Activated CD8-positive, alpha-beta T cell treated with anti-CD3 and anti-CD28 coated beads, Interleukin-2, amount 10 ng/mL, durations not matched to agents 7 days and 5 days (primary cell): ENCODE measurements around the gene NTM. TPM values are rescaled to one million over a fixed set of nuclear protein-coding genes. Genes with fewer than 3 reads are reported as not detected.

Source experiments
- ATAC-seq: fragments of 150-1000 bp; cut with Tn5 transposase; one replicate; pipeline ENCODE4 v1.10.0; 2021; ENCODE audit warnings: moderate library complexity
- CTCF ChIA-PET: fragments of 350-600 bp; sonication (Branson Sonifier 250); formaldehyde crosslinking; loops from one replicate; lab custom pipeline; 2021; ENCODE audit warnings: antibody characterized with exemption; lab: Charles Lee
- POLR2A ChIA-PET: fragments of 350-600 bp; sonication (Branson Sonifier 250); formaldehyde crosslinking; loops from one replicate; lab custom pipeline; 2021; ENCODE audit warnings: antibody characterized with exemption; lab: Charles Lee
- DNase-seq: peaks from one replicate; pipeline ENCODE4 v3.0.0-alpha.2; 2020
- H3K27ac Mint-ChIP-seq: one replicate; pipeline ENCODE4 v1.8.0; 2021; ENCODE audit warnings: mild to moderate bottlenecking, mixed read lengths
- H3K27me3 Mint-ChIP-seq: one replicate; pipeline ENCODE4 v1.8.0; 2021; ENCODE audit warnings: low read depth, mixed read lengths
- H3K36me3 Mint-ChIP-seq: one replicate; pipeline ENCODE4 v1.8.0; 2021; ENCODE audit warnings: low read depth, mixed read lengths
- H3K4me1 Mint-ChIP-seq: one replicate; pipeline ENCODE4 v1.8.0; 2021; ENCODE audit warnings: low read depth, mixed read lengths
- H3K4me3 Mint-ChIP-seq: one replicate; pipeline ENCODE4 v1.8.0; 2021; ENCODE audit warnings: mild to moderate bottlenecking, mixed read lengths
- H3K9me3 Mint-ChIP-seq: one replicate; pipeline ENCODE4 v1.8.0; 2022; ENCODE audit warnings: mixed read lengths; ENCODE audit not compliant: insufficient read depth
- total RNA-seq, 2 experiments: library from RNA; stranded (reverse); gene quantifications; one replicate each; pipeline ENCODE4 v1.2.3, GENCODE V29; 2021

NTM gene
- total RNA-seq, 2 experiments from 2014 or later, result not detected

- ChIA-PET POLR2A (no interaction called here), CTCF (no interaction called here)
- no peaks in the 10 kb centered on the region for H3K36me3 Mint-ChIP-seq
- DNase-seq (no peak), ATAC-seq (no peak)
- no peak overlapping the region for H3K27ac Mint-ChIP-seq
- no peaks in the 10 kb centered on the region for H3K4me1 Mint-ChIP-seq
- H3K4me3 Mint-ChIP-seq, result no peak overlapping the region
- H3K9me3 Mint-ChIP-seq, result no peaks in the 10 kb centered on the region
- no peaks in the 10 kb centered on the region for H3K27me3 Mint-ChIP-seq
Observed at GRCh38 chr11:131980888-131981668, 610.7 kb downstream of the NTM start.

GRCh38 chr11:131982154-131982553, 611.7 kb downstream of the NTM start:
- Mint-ChIP-seq H3K36me3 (no peaks in the 10 kb centered on the region), H3K9me3 (no peaks in the 10 kb centered on the region), H3K27ac (no peak overlapping the region), H3K4me3 (no peak overlapping the region), H3K4me1 (no peaks in the 10 kb centered on the region), H3K27me3 (no peaks in the 10 kb centered on the region)
- ATAC-seq (no peak), DNase-seq (no peak)
- POLR2A ChIA-PET, result no interaction called here
- CTCF ChIA-PET, result no interaction called here

DNA sequence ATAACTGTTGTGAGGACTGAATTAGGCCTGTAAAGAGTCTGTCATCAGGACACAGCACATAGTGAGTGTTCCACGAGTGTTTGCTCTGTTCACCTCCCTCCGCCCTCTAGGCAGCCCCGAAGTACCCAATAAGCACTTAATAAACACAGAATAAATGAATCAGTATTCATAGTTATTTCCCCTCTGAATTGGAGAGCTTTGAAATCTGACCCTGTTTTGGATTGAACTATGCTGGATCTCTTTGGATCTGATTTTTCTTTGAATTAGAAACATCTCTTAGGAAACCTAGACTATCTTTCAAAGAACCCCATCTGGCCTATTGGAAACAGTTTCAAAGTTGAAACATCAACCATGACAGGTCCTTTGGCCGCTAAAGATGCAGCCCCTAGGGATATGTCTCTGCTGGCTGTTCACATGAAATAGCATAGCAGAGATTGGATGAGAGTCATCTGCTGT, 615.5 kb downstream of the NTM start:
- H3K4me3 Mint-ChIP-seq, result no peak overlapping the region
- H3K27ac Mint-ChIP-seq, result no peak overlapping the region
- no peaks in the 10 kb centered on the region for H3K4me1 Mint-ChIP-seq
- ChIA-PET CTCF (no interaction called here), POLR2A (no interaction called here)
- H3K36me3 Mint-ChIP-seq, result no peaks in the 10 kb centered on the region
- ATAC-seq (no peak), DNase-seq (no peak)
- no peaks in the 10 kb centered on the region for H3K27me3 Mint-ChIP-seq
- H3K9me3 Mint-ChIP-seq, result no peaks in the 10 kb centered on the region

GRCh38 chr11:131987703-131988102, 617.3 kb downstream of the NTM start:
- no peak for ATAC-seq
- H3K4me3 Mint-ChIP-seq, result no peak overlapping the region
- H3K36me3 Mint-ChIP-seq, result no peaks in the 10 kb centered on the region
- H3K27ac Mint-ChIP-seq, result no peak overlapping the region
- ChIA-PET CTCF (no interaction called here), POLR2A (no interaction called here)
- no peaks in the 10 kb centered on the region for H3K4me1 Mint-ChIP-seq
- no peaks in the 10 kb centered on the region for H3K9me3 Mint-ChIP-seq
- no peak for DNase-seq
- H3K27me3 Mint-ChIP-seq, result no peaks in the 10 kb centered on the region

- ATAC-seq (no peak), DNase-seq (no peak)
- no peaks in the 10 kb centered on the region for H3K27me3 Mint-ChIP-seq
- ChIA-PET CTCF (no interaction called here), POLR2A (no interaction called here)
- no peak overlapping the region for H3K27ac Mint-ChIP-seq
- H3K4me3 Mint-ChIP-seq, result no peak overlapping the region
- peaks cover 9% of the 10 kb centered on the region for H3K9me3 Mint-ChIP-seq
- H3K36me3 Mint-ChIP-seq, result no peaks in the 10 kb centered on the region
- no peaks in the 10 kb centered on the region for H3K4me1 Mint-ChIP-seq
Observed at GRCh38 chr11:131991606-131992005, 621.2 kb downstream of the NTM start.

DNA sequence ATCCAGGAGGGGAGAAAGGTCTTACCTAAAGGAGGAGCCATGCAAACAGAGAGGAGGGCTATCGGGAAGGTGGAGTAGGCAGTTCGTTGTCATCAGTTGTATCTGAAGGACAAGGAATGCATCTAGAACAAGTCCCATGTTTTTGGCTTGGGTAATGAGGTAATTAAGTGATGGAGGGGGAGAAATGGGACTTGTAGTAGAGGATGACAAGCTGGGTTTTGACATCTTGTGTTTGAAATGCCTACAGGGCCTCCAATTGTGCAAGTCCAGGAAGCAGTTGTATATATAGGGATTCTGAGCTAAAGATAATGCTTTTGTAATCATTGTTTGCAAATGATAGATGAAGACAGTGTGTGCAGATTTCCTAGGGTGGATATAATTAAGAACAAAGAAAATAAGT, 622.8 kb downstream of the NTM start:
- Mint-ChIP-seq H3K36me3 (no peaks in the 10 kb centered on the region), H3K4me3 (no peak overlapping the region), H3K27me3 (no peaks in the 10 kb centered on the region), H3K27ac (no peak overlapping the region), H3K9me3 (peaks cover 15% of the 10 kb centered on the region), H3K4me1 (no peaks in the 10 kb centered on the region)
- POLR2A ChIA-PET, result no interaction called here
- DNase-seq (no peak), ATAC-seq (no peak)
- CTCF ChIA-PET, result no interaction called here

DNA sequence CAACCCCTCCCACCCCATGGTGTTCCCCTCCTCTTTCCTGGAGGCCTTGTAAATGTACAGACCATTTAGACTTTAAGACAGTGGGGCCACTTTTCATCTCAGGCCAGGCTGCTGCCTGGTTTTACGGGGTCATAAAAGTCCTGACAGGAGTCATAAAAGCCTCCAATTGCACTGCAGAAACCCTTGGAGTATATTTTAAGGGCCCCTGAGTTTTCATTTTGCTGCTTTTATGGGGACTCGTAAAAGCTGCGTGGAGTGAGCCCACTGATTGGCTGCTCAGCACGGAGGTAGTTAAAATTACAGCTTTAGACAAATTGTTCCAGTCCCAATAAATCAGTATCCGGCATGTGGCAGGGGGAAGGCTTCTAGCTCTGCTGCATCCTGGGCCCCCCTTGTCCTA, 627.6 kb downstream of the NTM start:
- Mint-ChIP-seq H3K36me3 (no peaks in the 10 kb centered on the region), H3K4me3 (no peak overlapping the region), H3K9me3 (peaks cover 15% of the 10 kb centered on the region), H3K4me1 (no peaks in the 10 kb centered on the region), H3K27ac (no peak overlapping the region), H3K27me3 (no peaks in the 10 kb centered on the region)
- ATAC-seq, result no peak
- DNase-seq, result no peak
- ChIA-PET POLR2A (no interaction called here), CTCF (no interaction called here)

- Mint-ChIP-seq H3K27ac (no peak overlapping the region), H3K27me3 (no peaks in the 10 kb centered on the region), H3K36me3 (no peaks in the 10 kb centered on the region), H3K4me1 (no peaks in the 10 kb centered on the region), H3K4me3 (no peak overlapping the region), H3K9me3 (peaks cover 15% of the 10 kb centered on the region)
- CTCF ChIA-PET, result no interaction called here
- POLR2A ChIA-PET, result no interaction called here
- ATAC-seq (no peak), DNase-seq (no peak)
Observed at GRCh38 chr11:131999084-131999483, 628.7 kb downstream of the NTM start.

DNA sequence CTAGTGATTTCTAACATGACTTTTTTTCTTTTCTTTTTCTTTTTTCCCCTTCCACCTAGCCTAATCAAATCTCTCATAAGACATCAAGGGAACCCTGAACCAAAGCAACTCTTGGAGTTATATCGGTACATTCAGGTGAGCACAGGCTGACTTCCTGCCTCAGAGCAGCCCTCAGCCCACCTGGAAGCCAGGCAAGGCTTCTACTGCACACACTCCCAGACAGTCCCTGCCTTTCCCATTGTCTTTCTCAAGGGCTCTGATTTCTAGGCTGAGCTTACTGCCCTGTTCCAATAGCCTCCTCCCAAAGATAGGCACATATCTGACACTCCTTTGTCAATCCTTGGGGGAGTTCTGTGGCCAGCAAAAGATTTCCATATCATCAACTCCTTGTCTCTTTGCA, 629.5 kb downstream of the NTM start:
- no peak for ATAC-seq
- Mint-ChIP-seq H3K4me1 (no peaks in the 10 kb centered on the region), H3K9me3 (peaks cover 15% of the 10 kb centered on the region), H3K4me3 (no peak overlapping the region), H3K36me3 (no peaks in the 10 kb centered on the region), H3K27me3 (no peaks in the 10 kb centered on the region), H3K27ac (no peak overlapping the region)
- DNase-seq, result no peak
- ChIA-PET CTCF (no interaction called here), POLR2A (no interaction called here)

DNA sequence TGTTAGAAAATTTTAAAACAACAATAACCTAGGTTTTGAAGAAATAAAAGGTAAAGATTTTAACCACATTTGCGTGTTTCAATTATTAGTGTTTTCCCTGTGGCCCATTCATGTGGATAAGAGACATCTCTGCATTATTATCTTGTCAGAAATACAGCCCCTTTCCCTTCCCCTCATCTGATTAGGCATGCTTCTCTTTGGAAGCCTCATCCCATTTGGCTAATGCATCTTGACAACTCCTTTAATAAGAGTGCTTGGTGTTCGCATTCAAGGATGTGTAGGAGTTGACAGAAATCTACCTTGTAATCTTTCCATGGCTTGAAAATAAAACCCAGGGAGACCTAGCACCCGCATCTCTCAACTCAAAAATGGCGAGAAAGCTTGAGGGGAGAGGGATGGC, 635.5 kb downstream of the NTM start:
- ATAC-seq (no peak), DNase-seq (no peak)
- Mint-ChIP-seq H3K27ac (no peak overlapping the region), H3K4me1 (peaks cover 3% of the 10 kb centered on the region), H3K27me3 (no peaks in the 10 kb centered on the region), H3K4me3 (no peak overlapping the region), H3K9me3 (no peaks in the 10 kb centered on the region), H3K36me3 (no peaks in the 10 kb centered on the region)
- ChIA-PET CTCF (no interaction called here), POLR2A (no interaction called here)

DNA sequence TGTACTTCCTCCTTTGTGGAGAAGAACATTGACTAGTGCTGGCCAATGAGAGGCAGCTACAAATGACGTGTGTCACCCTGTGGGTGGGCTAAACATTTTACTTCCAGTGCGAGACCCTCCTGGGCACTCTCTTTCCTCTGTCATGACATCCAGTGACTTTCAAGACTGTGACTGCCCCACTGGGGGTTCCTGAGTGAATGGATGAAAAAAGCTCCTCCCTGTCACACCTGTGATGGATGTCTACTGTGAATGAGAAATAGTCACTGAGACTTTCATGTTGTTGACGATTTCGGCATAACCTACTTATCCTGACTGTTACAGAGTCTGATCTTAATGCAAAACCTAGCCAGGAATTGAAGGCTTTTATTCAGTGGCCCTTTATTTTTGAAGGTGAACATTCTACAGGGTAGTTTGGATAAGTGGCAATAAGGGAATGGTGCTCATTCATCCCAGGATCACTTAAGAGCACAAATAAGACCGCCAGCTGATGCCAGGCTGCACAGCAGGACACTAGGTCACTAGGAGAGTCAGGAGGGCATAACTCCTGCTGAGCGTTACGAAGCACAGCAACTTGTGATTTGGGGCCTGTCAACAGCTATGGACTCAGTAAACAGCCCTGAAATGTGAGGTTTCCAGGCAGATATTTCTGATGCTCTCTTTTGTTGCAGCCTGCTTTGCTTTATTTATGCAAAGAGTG, 636.6 kb downstream of the NTM start:
- ATAC-seq, result no peak
- Mint-ChIP-seq H3K9me3 (no peaks in the 10 kb centered on the region), H3K36me3 (no peaks in the 10 kb centered on the region), H3K27me3 (no peaks in the 10 kb centered on the region), H3K4me3 (no peak overlapping the region), H3K27ac (no peak overlapping the region), H3K4me1 (peaks cover 3% of the 10 kb centered on the region)
- ChIA-PET CTCF (no interaction called here), POLR2A (no interaction called here)
- DNase-seq, result no peak

- ChIA-PET CTCF (no interaction called here), POLR2A (no interaction called here)
- Mint-ChIP-seq H3K4me1 (peaks cover 3% of the 10 kb centered on the region), H3K27me3 (no peaks in the 10 kb centered on the region), H3K36me3 (no peaks in the 10 kb centered on the region), H3K9me3 (no peaks in the 10 kb centered on the region), H3K4me3 (no peak overlapping the region), H3K27ac (no peak overlapping the region)
- DNase-seq, result no peak
- ATAC-seq, result no peak
Observed at GRCh38 chr11:132008226-132008625, 637.8 kb downstream of the NTM start.
